ENCODE measurements around the gene LIG4.

- TF ChIP-seq CTCF (conservative IDR thresholded peaks at IDR 0.05; ENCODE audit: low read length) (no peak), EZH2phosphoT487 (IDR thresholded peaks at IDR 0.05; ENCODE audit: borderline replicate concordance, low read depth, low read length) (no peak)
Observed at GRCh38 chr13:108213946-108214345, 1.4 kb downstream of the LIG4 start.

Data from OCI-LY7 (cell line).